Measurements from ENCODE around the gene VPS35L.

DNA sequence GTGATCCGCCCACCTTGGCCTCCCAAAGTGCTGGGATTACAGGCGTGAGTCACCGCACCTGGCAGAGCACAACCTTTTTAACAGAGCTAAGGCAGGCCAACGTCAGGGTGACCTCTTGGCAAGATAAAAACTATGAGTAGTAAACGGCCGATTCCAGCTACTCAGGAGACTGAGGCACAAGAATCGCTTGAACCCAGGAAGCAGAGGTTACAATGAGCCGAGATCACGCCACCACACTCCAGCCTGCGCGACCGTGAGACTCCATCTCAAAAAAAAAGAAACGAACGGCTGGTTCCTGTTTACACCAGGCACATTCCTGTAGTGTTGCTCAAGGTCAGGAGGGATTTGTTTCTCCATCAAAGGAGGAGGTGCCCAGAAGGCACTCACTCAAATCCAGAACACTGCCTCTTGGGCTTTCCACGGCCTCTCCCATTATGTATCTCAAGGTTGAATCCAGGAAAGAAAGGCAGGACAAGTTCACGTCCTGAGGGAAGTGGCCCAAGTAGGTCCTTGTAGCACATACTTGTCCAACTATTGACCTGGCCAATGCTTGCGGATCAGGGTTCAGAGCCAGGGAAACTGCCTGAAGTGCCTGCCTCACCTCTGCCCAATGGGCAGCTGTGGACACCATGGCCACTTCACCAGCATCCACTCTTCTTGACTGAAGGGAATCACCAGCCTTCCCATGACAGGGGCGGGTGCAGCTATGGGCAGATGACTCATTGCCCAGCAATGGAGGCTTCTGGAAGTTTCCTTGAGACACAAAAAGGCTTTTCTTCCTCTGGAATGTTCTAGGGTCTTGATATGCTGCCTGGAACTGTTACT lies 149.0 kb downstream of the VPS35L start:
- TF ChIP-seq, protein P1, sequence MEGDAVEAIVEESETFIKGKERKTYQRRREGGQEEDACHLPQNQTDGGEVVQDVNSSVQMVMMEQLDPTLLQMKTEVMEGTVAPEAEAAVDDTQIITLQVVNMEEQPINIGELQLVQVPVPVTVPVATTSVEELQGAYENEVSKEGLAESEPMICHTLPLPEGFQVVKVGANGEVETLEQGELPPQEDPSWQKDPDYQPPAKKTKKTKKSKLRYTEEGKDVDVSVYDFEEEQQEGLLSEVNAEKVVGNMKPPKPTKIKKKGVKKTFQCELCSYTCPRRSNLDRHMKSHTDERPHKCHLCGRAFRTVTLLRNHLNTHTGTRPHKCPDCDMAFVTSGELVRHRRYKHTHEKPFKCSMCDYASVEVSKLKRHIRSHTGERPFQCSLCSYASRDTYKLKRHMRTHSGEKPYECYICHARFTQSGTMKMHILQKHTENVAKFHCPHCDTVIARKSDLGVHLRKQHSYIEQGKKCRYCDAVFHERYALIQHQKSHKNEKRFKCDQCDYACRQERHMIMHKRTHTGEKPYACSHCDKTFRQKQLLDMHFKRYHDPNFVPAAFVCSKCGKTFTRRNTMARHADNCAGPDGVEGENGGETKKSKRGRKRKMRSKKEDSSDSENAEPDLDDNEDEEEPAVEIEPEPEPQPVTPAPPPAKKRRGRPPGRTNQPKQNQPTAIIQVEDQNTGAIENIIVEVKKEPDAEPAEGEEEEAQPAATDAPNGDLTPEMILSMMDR (IDR thresholded peaks at IDR 0.05; ENCODE audit: poor library complexity): no peak
- TF ChIP-seq EZH2 (IDR thresholded peaks at IDR 0.05; ENCODE audit: borderline replicate concordance) (no peak), EZH2phosphoT487 (IDR thresholded peaks at IDR 0.05; ENCODE audit: low read depth, severe bottlenecking, unreplicated experiment) (no peak)

Measured in hepatocyte (in vitro differentiated cells).